Uterus (tissue), 4 donors: Measurements from ENCODE around the gene BTG2. TPM values are rescaled to one million over a fixed set of nuclear protein-coding genes. Genes with fewer than 3 reads are reported as not detected.

ENCODE experiments used
- DNase-seq, 2 donors: peaks; one replicate each; pipeline ENCODE4 v3.0.0-alpha.2; 2019 to 2020
- H3K27ac ChIP-seq, 2 donors: fragments of 200-600 bp; sonication (generic); 1 replicate in 1 of 2; 2 replicates in 1 of 2; pipeline ENCODE4 v1.5.1; 2016 to 2018
- H3K27me3 ChIP-seq, 2 donors: fragments of 200-600 bp; sonication (generic); one replicate each; pipeline ENCODE4 v1.5.1; 2018 to 2019; ENCODE audit warnings: control low read depth in 1 of 2
- H3K36me3 ChIP-seq, 2 donors: fragments of 200-600 bp; sonication (generic); one replicate each; pipeline ENCODE4 v1.5.1; 2019; ENCODE audit warnings: control low read depth in 1 of 2
- H3K4me1 ChIP-seq, 2 donors: fragments of 200-600 bp; sonication (generic); one replicate each; pipeline ENCODE4 v1.5.1; 2018 to 2019; ENCODE audit warnings: control low read depth in 1 of 2
- H3K4me3 ChIP-seq, 2 donors: fragments of 200-600 bp; sonication (generic); 1 replicate in 1 of 2; 2 replicates in 1 of 2; pipeline ENCODE4 v1.5.1; 2018 to 2019; ENCODE audit warnings: mild to moderate bottlenecking in 1 of 2
- H3K9me3 ChIP-seq, 2 donors: fragments of 200-600 bp; sonication (generic); one replicate each; pipeline ENCODE4 v1.5.1; 2019; ENCODE audit warnings: control low read depth in 1 of 2
- POLR2A ChIP-seq, 2 donors: fragments of 450-650 bp; IDR thresholded peaks; one replicate each; pipeline ENCODE4 v1.6.1; 2016; ENCODE audit warnings: antibody characterized with exemption in 2 of 2, mild to moderate bottlenecking in 1 of 2, moderate library complexity in 1 of 2
- intact Hi-C: fragments of 100-400 bp; cut with DNase I; formaldehyde crosslinking; loops from one replicate; pipeline ENCODE4 v1.15.1; 2023; ENCODE audit warnings: low total_unique reads
- total RNA-seq, 4 donors: library from RNA; depleted of rRNA in 3 of 4; stranded (reverse); fragments of >200 nt in 3 of 4; gene quantifications; one replicate each; pipeline versions ENCODE4 v1.1.0 to v1.2.4, GENCODE V29; 2014 to 2023
- TF ChIP-seq, protein P1 (sequence below), 4 experiments: fragments of 200-600 bp in 2 of 4; fragments of 450-650 bp in 2 of 4; sonication (generic) in 2 of 4; IDR thresholded peaks; one replicate each; pipeline ENCODE4 v1.5.1; 2016 to 2019; ENCODE audit warnings: antibody characterized with exemption in 4 of 4, mild to moderate bottlenecking in 2 of 4, moderate library complexity in 1 of 4
- donor health status: DM: yes; HTN: yes; CAD: no.

The BTG2 gene
- total RNA-seq, 4 donors from 2014 or later = 14.6 to 95.9 (median 56.5) TPM

DNA sequence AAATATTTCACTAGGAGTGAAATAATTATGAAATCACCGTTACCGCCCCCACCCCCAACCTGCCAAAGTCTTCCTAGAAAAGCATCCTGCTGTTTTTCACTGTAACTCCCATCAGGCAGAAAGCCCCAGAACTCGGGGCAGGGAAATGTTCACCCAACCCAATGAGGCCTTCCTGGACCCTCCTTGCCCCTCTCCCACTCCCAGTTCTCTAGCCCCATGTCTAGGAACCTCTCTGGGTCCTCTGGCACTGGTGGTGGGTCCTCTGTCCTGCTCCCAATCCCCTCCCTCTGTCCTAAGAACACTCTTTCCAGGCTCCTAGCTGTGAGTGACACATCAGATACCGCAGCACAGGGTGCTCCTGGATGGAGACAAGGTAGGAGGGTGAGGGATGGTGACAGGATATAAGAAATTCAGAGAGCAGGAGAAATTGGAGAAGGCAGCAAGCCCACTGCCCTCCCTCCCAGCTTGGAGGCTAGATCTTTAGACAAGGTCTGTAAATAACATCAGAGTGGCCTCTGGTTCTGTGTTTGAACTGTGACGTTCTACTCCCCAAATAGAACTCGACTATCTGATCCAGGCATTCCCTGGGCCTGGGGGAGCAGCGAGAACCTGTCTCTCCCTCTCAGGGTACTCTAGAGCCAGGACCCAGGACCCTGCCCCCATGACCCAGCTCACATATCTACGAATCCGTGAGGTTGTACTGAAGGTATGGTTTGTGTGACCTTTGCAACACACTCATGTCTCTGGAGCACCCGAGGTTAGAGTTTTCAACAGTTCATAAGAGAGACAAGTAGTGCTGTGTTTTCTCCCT lies 23.3 kb upstream of the BTG2 start:
- peak in 1 of 2 donors; percentile 33 for DNase-seq
- no peaks in the 10 kb centered on the region for H3K27me3 ChIP-seq
- H3K27ac ChIP-seq = peak overlapping the region; percentile 96 to 98
- TF ChIP-seq POLR2A (IDR thresholded peaks at IDR 0.05) = no peak
- TF ChIP-seq, protein P1, sequence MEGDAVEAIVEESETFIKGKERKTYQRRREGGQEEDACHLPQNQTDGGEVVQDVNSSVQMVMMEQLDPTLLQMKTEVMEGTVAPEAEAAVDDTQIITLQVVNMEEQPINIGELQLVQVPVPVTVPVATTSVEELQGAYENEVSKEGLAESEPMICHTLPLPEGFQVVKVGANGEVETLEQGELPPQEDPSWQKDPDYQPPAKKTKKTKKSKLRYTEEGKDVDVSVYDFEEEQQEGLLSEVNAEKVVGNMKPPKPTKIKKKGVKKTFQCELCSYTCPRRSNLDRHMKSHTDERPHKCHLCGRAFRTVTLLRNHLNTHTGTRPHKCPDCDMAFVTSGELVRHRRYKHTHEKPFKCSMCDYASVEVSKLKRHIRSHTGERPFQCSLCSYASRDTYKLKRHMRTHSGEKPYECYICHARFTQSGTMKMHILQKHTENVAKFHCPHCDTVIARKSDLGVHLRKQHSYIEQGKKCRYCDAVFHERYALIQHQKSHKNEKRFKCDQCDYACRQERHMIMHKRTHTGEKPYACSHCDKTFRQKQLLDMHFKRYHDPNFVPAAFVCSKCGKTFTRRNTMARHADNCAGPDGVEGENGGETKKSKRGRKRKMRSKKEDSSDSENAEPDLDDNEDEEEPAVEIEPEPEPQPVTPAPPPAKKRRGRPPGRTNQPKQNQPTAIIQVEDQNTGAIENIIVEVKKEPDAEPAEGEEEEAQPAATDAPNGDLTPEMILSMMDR (IDR thresholded peaks at IDR 0.05) = no peak
- H3K4me1 ChIP-seq = peaks cover 14 to 38% of the 10 kb centered on the region in 2 donors
- H3K9me3 ChIP-seq = no peaks in the 10 kb centered on the region
- intact Hi-C loops = no loop called here
- no peak overlapping the region for H3K4me3 ChIP-seq
- no peaks in the 10 kb centered on the region for H3K36me3 ChIP-seq

DNA sequence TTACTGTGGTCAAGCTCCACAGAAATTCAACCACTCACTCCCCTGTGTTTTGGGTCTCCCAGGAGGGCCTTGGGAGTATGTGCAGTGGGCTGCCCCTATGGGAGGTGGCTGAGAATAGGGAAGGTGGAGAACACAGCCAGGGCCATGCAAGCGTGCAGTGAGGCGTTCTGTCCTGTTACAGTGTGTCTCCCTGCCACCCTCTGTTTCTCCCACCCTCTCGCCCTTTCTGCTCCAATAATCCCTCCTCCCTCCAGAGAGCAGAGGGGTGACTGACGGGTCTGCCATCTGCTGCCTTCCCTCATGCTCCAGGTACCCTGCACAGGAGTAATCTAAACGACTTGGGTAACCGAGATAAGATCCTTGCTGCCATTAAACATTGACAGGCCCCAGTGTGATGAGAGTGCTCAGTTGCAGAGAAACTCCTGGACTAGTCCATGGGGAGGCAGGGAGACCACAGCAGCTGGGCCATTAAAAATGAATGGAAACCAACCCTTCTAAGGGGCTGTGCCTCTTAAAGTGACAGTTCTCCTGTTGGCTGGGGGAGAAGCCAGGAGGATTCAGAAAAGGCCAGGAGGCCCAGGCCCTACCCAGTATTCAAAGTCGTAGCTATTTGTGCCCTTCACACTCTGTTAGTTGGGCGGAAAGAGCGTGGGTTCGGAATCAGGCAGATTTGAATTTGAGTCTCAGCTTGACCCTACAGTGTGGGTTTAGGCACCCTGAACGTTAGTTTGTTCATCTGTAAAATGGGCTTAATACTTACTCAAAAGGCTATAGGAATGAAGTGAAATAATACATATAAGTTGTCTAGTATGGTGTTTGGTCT lies 22.4 kb upstream of the BTG2 start:
- Histone ChIP-seq H3K9me3 (no peaks in the 10 kb centered on the region), H3K4me1 (peaks cover 8 to 31% of the 10 kb centered on the region in 2 donors), H3K4me3 (no peak overlapping the region), H3K27ac (peak overlapping the region; percentile 96 to 98), H3K27me3 (no peaks in the 10 kb centered on the region), H3K36me3 (no peaks in the 10 kb centered on the region)
- TF ChIP-seq, protein P1 (IDR thresholded peaks at IDR 0.05) = no peak
- no peak for TF ChIP-seq POLR2A (IDR thresholded peaks at IDR 0.05)
- intact Hi-C loops = no loop called here
- peak in 1 of 2 donors; percentile 15 for DNase-seq

DNA sequence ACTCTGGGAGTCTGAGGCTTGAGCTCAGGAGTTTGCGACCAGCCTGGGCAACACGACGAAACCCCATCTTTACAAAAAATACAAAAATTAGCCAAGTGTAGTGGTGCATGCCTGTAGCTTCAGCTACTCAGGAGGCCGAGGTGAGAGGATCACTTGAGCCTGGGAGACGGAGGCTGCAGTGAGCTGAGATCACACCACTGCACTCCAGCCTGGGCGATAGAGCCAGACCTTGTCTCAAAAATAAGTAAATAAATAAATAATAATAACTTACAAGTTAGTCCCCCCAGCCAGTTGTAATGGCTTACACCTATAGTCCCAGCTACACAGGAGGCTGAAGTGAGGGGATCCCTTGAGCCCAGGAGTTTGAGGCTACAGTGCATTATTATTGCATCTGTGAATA lies 21.7 kb upstream of the BTG2 start:
- peak overlapping the region in 1 of 2 donors; percentile 96 for H3K27ac ChIP-seq
- H3K4me1 ChIP-seq = peaks cover 8 to 28% of the 10 kb centered on the region in 2 donors

DNA sequence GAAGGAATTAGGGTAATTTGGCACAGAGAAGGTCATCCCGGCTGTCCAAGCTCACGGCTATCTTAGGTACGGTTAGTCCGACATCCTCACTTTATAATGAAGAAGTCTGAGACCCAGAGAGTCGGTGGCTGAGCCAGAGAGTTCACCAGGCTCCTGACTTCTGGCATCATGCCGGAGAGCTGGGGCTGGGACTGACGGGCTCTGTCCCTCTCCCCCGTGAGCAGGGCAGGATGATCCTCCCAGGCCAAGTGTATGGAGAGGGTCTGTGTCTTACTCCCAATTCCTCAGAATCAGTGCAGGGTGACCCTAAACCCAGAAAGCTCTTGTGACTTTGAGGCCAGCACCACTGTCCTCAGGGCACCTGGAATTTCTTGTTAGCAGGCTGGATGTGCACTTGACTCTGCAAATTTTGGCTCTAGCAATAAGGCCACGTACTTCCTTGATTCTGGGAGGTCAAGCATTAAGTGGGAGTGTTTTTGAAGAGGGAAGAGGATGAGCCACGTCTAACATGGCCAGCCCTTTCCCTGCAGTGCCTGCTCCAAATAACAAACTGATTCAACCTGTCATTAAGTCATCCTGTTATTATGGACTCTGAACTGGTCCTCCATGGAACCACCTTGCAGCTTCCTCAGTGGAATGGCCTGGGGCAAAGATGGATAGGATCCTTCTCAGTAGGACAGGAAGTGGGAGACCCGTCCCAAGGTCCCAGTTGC lies 20.8 kb upstream of the BTG2 start:
- DNase-seq = peak in 1 of 2 donors; percentile 32
- intact Hi-C loops = no loop called here
- TF ChIP-seq POLR2A (IDR thresholded peaks at IDR 0.05) = no peak
- TF ChIP-seq, protein P1 (IDR thresholded peaks at IDR 0.05) = no peak
- Histone ChIP-seq H3K27ac (peak overlapping the region in 1 of 2 donors; percentile 40), H3K4me1 (peaks cover 0 to 19% of the 10 kb centered on the region in 2 donors), H3K36me3 (no peaks in the 10 kb centered on the region), H3K4me3 (no peak overlapping the region), H3K27me3 (no peaks in the 10 kb centered on the region), H3K9me3 (no peaks in the 10 kb centered on the region)

More for the DNA sequence above, 21.7 kb upstream of the BTG2 start:
- intact Hi-C loops = no loop called here
- Histone ChIP-seq H3K9me3 (no peaks in the 10 kb centered on the region), H3K36me3 (no peaks in the 10 kb centered on the region), H3K27me3 (no peaks in the 10 kb centered on the region), H3K4me3 (no peak overlapping the region)
- TF ChIP-seq POLR2A (IDR thresholded peaks at IDR 0.05) = no peak
- TF ChIP-seq, protein P1 (IDR thresholded peaks at IDR 0.05) = no peak
- DNase-seq = no peak
